Left colon (tissue), 2 donors: ENCODE results near the gene RGS17. TPM values are rescaled to one million over a fixed set of nuclear protein-coding genes. Genes with fewer than 3 reads are reported as not detected.

Source experiments
- ATAC-seq: fragments of 200-7000 bp; cut with Tn5 transposase; one replicate; pipeline ENCODE4 v1.9.1; 2020; ENCODE audit warnings: mild to moderate bottlenecking, moderate library complexity
- DNase-seq, 2 donors: peaks; one replicate each; pipeline ENCODE4 v3.0.0-alpha.2; 2020
- intact Hi-C, 2 donors: fragments of 100-400 bp; cut with DNase I in 1 of 2; cut with micrococcal nuclease in 1 of 2; formaldehyde crosslinking; loops; one replicate each; pipeline versions ENCODE4 v1.11.2 to v1.14.0; 2022; cut with DNase I, micrococcal nuclease
- total RNA-seq, 2 donors: library from RNA; stranded (reverse); fragmentation: NEBNext Ultra II Directional; extraction: Animal tissue kit (Norgen Biotek cat#: 25700); gene quantifications; one replicate each; pipeline ENCODE4 v1.2.1, GENCODE V29; 2021
- donor health status: DM: no; HTN: no; CAD: no.
- donor health status: DM: yes; HTN: yes; CAD: no.

RGS17 gene
- total RNA-seq, 2 donors from 2014 or later, result 0.40 to 0.61 TPM

- DNase-seq (no peak), ATAC-seq (no peak)
- intact Hi-C loops, result no loop called here
Observed at GRCh38 chr6:153051801-153052200, 79.3 kb downstream of the RGS17 start.

GRCh38 chr6:153048631-153049030 is 82.5 kb downstream of the RGS17 start:
- no peak for DNase-seq
- no peak for ATAC-seq
- intact Hi-C loops, result no loop called here

- DNase-seq (no peak), ATAC-seq (no peak)
- intact Hi-C loops, result no loop called here
Observed at GRCh38 chr6:153047386-153047785, 83.7 kb downstream of the RGS17 start.

GRCh38 chr6:153045271-153045670 is 85.8 kb downstream of the RGS17 start:
- ATAC-seq (no peak), DNase-seq (no peak)
- intact Hi-C loops, result no loop called here

GRCh38 chr6:153044295-153044694 is 86.8 kb downstream of the RGS17 start:
- ATAC-seq (peak; percentile 97), DNase-seq (no peak)
- intact Hi-C loops, result no loop called here

GRCh38 chr6:153043719-153044118 is 87.4 kb downstream of the RGS17 start:
- intact Hi-C loops, result no loop called here
- ATAC-seq (peak; percentile 89), DNase-seq (peak; percentile 66 to 75)

- intact Hi-C loops, result loop anchor here in 1 of 2 donors (10.0 kb wide), 1 partner anchor 476 kb away; no protein-coding TSS in a partner anchor
- no peak for DNase-seq
Observed at GRCh38 chr6:153038378-153039057, 92.6 kb downstream of the RGS17 start.

GRCh38 chr6:153034139-153034538 is 96.9 kb downstream of the RGS17 start:
- no peak for DNase-seq
- ATAC-seq, result no peak
- intact Hi-C loops, result loop anchor here (5.0 to 10.0 kb wide), 2 partner anchors 478 to 481 kb away; no protein-coding TSS in a partner anchor

More at GRCh38 chr6:153038378-153039057, 92.6 kb downstream of the RGS17 start:
- ATAC-seq, result no peak

GRCh38 chr6:153032255-153032882 is 98.7 kb downstream of the RGS17 start:
- intact Hi-C loops, result loop anchor here (5.0 to 10.0 kb wide), 2 partner anchors 480 to 482 kb away; no protein-coding TSS in a partner anchor
- ATAC-seq (peak; percentile 42), DNase-seq (no peak)

- DNase-seq, result no peak
- intact Hi-C loops, result loop anchor here (5.0 to 10.0 kb wide), 2 partner anchors 481 to 483 kb away; no protein-coding TSS in a partner anchor
- peak; percentile 71 for ATAC-seq
Observed at GRCh38 chr6:153031335-153031955, 99.6 kb downstream of the RGS17 start.

GRCh38 chr6:153028963-153029362 is 102.1 kb downstream of the RGS17 start:
- intact Hi-C loops, result loop anchor here in 1 of 2 donors (10.0 kb wide), 1 partner anchor 164 kb away; no protein-coding TSS in a partner anchor
- no peak for DNase-seq
- ATAC-seq, result no peak

GRCh38 chr6:153028286-153028685 is 102.8 kb downstream of the RGS17 start:
- no peak for ATAC-seq

GRCh38 chr6:153027480-153027879 is 103.6 kb downstream of the RGS17 start:
- DNase-seq, result no peak
- intact Hi-C loops, result loop anchor here in 1 of 2 donors (10.0 kb wide), 1 partner anchor 163 kb away; no protein-coding TSS in a partner anchor

More at GRCh38 chr6:153028286-153028685, 102.8 kb downstream of the RGS17 start:
- intact Hi-C loops, result loop anchor here in 1 of 2 donors (10.0 kb wide), 1 partner anchor 163 kb away; no protein-coding TSS in a partner anchor
- no peak for DNase-seq

GRCh38 chr6:153024709-153025017 is 106.4 kb downstream of the RGS17 start:
- intact Hi-C loops, result loop anchor here in 1 of 2 donors (10.0 kb wide), 1 partner anchor 160 kb away; no protein-coding TSS in a partner anchor
- no peak for ATAC-seq
- DNase-seq, result no peak

More at GRCh38 chr6:153027480-153027879, 103.6 kb downstream of the RGS17 start:
- no peak for ATAC-seq

GRCh38 chr6:153023977-153024708 is 106.9 kb downstream of the RGS17 start:
- peak in 1 of 2 donors; percentile 11 for DNase-seq
- intact Hi-C loops, result loop anchor here in 1 of 2 donors (10.0 kb wide), 1 partner anchor 159 kb away; no protein-coding TSS in a partner anchor
- ATAC-seq, result peak; percentile 80

GRCh38 chr6:153018355-153018754 is 112.7 kb downstream of the RGS17 start:
- DNase-seq (no peak), ATAC-seq (no peak)
- intact Hi-C loops, result no loop called here

- intact Hi-C loops, result no loop called here
- DNase-seq (no peak), ATAC-seq (no peak)
Observed at GRCh38 chr6:153016846-153017245, 114.2 kb downstream of the RGS17 start.

GRCh38 chr6:153015094-153015640 is 115.9 kb downstream of the RGS17 start:
- no peak for ATAC-seq
- intact Hi-C loops, result no loop called here
- DNase-seq, result no peak
